Measurements from ENCODE around the gene BMPR1A. TPM values are rescaled to one million over a fixed set of nuclear protein-coding genes. Genes with fewer than 3 reads are reported as not detected.

The BMPR1A gene
- total RNA-seq, 1 donor from 2014 or later, result 54.8 TPM

- no peak for DNase-seq (ENCODE audit: low spot score)
Measured at GRCh38 chr10:86763404-86763803, 7.0 kb downstream of the BMPR1A start.

DNA sequence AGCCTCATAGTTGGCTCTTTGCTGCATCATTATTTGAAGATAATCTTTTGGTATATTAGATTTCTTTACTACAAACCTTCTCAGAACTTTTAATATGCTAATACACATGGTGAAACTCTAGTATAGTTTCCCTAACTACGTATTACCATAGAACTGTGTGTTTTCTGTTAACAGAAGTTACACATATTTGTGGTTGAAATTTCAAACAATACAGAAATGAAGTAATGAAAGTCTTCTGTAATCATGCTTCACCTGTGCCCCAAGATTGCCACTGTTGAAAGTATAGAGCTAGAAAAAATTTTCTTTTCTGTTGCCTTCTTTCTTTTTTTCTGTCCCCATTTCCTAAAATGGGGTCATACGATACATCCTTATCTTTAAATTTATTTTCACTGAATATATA, 9.1 kb downstream of the BMPR1A start:
- no peak for DNase-seq (ENCODE audit: low spot score)

GRCh38 chr10:86768412-86769062, 12.1 kb downstream of the BMPR1A start:
- DNase-seq (ENCODE audit: low spot score), result no peak

DNA sequence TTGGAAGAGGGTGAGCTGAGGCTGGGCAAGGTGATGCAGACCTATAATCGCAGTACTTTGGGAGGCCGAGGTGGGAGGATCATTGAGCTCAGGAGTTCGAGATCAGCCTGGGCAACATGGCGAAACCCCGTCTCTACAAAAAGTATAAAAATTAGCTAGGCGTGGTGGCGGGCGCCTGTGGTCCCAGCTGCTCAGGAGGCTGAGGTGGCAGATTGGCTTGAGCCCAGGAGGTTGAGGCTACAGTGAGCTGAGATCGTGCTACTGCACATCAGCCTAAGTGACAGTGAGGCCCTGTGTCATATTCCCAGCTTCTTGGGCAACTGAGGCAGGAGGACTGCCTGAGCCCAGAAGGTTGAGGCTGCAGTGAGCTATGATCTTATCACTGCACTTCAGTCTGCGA, 13.6 kb downstream of the BMPR1A start:
- no peak for DNase-seq (ENCODE audit: low spot score)

DNA sequence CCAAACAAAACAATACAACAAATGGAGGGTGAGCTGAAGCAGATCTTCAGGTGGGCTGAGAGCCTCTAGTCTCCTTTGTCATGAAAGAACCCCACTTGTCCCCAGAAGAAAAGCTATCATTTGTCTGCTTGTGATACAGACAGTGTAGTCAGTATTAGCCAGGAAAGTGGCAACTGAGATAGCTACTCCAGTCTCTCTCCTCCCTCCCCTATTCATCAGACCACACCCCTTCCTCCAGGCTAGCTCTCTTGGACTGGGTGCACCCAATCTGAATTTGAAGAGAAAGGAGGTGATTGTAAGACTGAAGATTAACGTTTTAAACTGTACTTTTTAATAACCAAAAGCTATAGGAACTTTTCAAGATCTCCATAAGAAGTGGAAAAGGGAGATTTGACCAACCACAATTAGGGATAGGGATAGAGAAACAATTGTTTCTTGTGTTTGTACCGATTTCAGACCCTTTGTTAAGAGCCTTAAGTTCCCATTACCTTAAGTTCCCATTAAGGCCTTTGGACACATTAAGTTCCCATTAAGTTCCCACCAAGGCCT, 14.1 kb downstream of the BMPR1A start:
- DNase-seq (ENCODE audit: low spot score), result no peak

DNA sequence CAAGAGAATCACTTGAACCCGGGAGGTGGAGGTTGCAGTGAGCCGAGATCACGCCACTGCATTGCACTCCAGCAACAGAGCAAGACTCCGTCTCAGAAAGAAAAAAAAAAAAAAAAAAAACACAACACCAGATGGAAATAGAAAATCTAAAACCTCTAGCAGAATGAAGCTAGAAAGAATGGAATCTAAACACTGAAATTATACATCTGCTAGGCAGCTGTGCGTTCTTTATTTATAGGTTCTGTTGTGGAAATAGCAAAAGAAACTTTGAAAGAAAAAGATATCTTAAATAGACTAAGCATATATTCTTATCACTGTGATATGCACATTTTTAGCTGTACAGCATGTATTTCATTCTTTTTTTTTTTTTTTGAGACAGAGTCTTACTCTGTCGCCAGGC, 17.1 kb downstream of the BMPR1A start:
- DNase-seq (ENCODE audit: low spot score), result no peak

DNA sequence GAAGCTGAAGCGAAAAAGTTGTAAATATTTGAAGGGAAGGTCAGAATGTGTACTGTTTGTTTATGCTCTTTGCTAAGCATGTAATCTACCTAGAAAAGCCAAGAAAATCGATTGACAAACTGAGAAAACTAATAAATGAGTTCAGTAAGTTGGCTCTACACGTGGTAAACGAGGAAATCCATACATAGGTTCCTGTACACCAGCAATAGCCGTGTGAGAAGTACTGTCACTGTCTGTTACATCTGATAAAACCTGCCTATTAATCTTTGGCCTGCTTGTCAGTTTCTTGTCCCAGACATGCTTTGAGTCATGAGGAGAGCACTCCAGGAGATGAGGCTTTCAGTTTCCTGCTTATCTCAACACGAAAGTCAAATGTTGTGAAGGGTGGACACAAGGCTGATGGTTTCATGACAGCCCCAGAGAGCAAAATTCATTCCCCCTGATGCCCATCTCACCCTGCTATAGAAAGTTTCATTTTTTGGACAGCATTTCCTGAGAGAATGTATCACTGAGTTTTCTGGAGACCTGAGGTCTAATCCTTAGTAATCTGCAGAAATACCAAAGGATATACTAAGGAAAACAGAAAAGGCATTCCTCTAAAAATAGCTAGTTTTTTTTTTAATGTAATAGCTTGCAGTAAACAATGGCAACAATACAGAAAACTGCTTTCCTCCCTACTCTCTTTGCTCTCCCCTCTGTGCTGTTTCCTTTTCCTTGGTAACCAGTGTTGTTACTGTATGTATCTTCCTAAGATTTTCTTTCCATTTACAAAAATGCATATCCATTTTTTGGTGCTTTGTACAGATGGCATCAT, 18.8 kb downstream of the BMPR1A start:
- no peak for DNase-seq (ENCODE audit: low spot score)

- no peak for DNase-seq (ENCODE audit: low spot score)
Measured at GRCh38 chr10:86775870-86776180, 19.4 kb downstream of the BMPR1A start.

DNA sequence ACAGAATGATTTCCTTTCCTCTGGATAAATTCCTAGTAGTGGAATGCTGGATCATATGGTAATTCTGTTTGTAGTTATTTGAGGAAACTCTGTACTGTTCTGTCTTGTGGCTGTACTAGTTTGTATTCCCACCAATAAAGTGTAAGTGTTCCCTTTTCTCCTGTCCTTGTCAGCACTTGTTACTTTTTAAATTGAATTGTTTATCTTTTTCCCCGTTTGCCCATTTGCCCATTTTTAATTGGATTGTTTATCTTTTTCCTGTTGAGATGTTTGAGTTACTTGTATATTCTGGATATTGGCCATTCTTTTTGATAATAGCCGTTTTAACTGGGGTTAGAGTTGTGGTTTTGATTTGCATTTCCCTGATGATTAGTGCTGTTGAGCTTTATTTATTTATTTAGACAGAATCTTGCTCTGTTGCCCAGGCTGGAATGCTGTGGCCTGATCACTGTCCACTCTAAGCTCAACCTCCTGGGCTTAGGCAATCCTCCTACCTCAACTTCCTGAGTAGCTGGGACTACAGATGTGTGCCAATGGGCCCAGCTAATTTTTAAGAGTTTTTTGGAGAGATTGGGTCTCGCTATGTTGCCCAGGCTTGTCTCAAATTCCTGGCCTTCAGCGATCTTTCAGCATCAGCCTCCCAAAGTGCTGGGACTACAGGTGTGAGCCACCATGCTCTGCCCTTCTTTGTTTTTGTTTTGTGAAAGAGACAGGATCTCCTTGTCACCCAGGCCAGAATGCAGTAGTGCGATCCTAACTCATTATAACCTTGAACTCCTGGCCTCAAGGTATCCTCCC, 23.0 kb downstream of the BMPR1A start:
- DNase-seq (ENCODE audit: low spot score), result no peak

GRCh38 chr10:86782701-86783418, 26.4 kb downstream of the BMPR1A start:
- DNase-seq (ENCODE audit: low spot score), result no peak

DNA sequence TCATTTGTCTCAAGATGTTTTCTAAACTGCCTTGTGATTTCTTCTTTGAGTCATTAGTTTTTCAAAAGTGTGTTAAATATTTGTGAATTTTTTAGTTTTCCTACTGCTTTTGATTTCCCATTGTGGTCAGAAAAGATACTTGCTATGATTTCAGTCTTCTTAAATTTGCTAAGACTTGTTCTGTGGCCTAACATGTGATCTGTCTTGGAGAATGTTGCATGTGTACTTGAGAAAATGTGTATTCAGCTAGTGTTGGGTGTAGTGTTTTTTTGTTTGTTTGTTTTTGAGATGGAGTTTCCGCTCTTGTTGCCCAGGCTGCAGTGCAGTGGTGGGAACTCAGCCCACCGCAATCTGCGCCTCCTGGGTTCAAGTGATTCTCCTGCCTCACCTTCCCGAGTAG, 28.6 kb downstream of the BMPR1A start:
- no peak for DNase-seq (ENCODE audit: low spot score)

- no peak for DNase-seq (ENCODE audit: low spot score)
Measured at GRCh38 chr10:86785968-86786367, 29.5 kb downstream of the BMPR1A start.

DNA sequence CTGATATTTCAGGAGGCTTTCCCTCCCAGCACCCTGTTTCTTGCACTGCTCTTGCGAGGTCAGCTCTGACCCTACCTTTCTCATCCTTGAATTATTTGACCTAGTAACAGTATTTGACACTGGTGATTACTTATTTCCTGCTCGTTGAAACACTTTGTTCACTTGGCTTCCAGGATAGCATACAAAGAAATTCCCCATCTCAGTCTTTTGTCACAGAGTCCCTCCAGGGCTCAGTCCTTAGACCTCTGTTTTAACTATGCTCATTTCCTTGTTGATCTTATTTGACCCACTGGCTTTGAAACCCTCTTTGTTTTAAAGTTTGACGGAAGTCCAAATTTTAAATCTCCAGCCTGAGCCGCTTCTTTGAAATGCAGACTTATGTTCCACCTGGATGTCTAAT, 29.9 kb downstream of the BMPR1A start:
- no peak for DNase-seq (ENCODE audit: low spot score)

- DNase-seq (ENCODE audit: low spot score), result no peak
Measured at GRCh38 chr10:86790394-86790793, 34.0 kb downstream of the BMPR1A start.

DNA sequence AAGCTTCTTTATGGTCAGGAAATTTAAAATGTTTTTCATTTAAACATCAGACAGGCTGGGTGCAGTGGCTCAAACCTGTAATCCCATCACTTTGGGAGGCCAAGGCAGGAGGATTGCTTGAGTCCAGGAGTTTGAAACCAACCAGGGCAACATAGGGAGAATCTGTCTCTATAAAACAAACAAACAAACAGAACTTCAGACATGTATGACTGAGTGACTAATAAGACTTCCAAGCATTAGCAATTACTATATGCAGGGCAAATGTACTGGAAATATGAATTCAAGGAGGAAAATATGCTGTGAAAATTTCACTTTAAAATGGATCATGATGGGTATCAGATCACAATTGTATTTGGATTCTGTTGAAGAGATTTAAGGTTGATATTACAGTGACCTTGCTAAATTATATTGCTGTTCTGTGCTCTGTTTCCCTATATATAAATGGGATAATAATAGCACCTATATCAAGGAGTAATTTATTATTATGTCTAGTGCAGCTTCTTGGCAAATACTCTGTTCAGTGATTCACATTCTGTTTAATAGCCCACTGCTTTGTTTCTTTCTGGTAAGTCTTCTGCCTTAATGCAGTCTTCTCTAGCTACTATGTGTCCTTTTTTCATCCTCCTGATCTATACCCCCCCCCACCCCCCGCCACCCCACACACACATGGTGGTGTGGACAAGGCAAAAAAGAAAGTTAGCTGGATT, 36.2 kb downstream of the BMPR1A start:
- no peak for DNase-seq (ENCODE audit: low spot score)

DNA sequence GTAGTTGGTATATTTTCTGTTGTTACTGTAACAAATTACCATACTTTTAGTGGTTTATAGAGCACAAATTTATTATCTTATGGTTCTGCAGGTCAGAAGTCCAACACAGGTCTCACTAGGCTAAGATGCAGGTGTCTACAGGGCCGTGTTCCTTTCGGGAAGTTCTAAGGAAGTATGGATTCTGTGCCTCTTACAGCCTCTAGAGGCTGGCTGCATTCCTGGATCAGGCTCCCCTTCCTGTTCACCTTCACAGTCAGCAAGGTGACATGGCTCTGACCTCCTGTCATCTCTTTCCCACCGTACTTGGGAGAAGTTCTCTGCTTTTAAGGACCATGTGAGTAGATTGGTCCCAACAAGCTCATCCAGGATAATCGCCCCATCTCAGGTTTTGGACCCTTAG, 37.3 kb downstream of the BMPR1A start:
- DNase-seq (ENCODE audit: low spot score), result no peak

- DNase-seq (ENCODE audit: low spot score), result no peak
Measured at GRCh38 chr10:86795353-86795752, 38.9 kb downstream of the BMPR1A start.

GRCh38 chr10:86798025-86798424, 41.6 kb downstream of the BMPR1A start:
- no peak for DNase-seq (ENCODE audit: low spot score)

GRCh38 chr10:86798611-86799010, 42.2 kb downstream of the BMPR1A start:
- no peak for DNase-seq (ENCODE audit: low spot score)

GRCh38 chr10:86799188-86799845, 42.9 kb downstream of the BMPR1A start:
- no peak for DNase-seq (ENCODE audit: low spot score)

DNA sequence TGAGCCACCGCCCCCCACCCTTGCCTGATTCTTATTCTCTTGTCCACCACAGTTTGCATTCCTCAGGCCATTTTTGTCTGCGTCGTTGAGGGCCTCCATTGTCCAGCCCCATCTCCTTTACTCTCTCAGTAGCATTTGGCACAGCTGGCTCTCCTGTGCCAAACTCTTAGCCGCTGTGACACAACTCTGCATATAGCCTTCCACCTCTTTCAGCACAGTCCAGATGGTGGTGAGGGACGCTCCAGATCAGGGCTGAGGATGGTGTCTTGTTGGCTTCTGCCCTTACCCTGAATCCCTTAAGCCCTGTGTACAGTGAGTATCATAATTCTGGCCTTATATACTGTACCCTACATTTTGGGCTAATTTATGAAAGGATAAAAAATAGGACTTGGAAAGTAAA, 45.6 kb downstream of the BMPR1A start:
- no peak for DNase-seq (ENCODE audit: low spot score)

Measured in ureter (tissue), 1 donor.